Measurements from ENCODE around the gene PCNX2. TPM values are rescaled to one million over a fixed set of nuclear protein-coding genes. Genes with fewer than 3 reads are reported as not detected.

The PCNX2 gene
- total and polyA plus RNA-seq, 2 of the 13 experiments (the other 11 are each of a cell fraction or from before 2014, with no cell fraction given), result 0.11 to 0.42 TPM

DNA sequence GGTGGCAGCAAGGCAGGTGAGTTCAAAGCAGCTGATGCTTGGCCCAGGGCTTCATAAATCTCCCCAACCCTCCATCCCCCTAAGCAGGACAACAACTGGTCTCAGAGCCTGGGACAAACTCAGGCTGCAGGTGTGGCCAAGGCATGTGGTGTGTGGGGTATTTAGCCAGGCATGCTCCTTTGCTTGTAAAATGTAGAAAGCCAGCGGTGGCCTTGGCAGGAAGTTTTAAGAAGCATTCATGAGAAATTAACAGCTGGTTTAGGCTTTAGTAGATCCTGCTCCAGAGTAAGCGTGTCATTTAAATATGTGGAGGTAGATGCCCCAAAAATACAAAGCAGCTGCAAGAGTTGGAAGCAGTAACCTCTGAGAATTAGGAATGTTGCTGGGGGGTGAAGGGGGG, 300.3 kb downstream of the PCNX2 start (continued):
- TF ChIP-seq ZBTB39 (CRISPR knock-in tag; IDR thresholded peaks at IDR 0.05), result no peak

DNA sequence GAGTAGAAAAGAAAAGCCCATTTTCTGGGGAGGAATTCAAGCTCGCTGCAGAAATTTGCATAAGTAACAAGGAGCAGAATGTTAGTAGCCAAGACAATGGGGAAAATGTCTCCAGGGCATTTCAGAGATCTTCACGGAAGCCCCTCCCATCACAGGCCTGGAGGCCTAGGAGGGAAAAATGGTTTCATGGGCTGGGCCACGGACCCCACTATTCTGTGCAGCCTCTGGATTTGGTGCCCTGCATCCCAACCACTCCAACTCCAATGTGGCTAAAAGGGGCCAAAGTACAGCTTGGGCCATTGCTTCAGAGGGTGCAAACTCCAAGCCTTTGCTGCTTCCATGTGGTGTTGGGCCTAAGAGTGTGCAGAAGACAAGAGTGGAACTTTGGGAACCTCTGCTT, 302.0 kb downstream of the PCNX2 start:
- Histone ChIP-seq H3K4me3 (replicated peaks in 1 of 3; ENCODE audit: insufficient read depth in 1 of 3, low read depth in 2 of 3, low read length in 3 of 3) (no peak overlapping the region), H4K20me1 (ENCODE audit: insufficient read depth, low read length) (no peaks in the 10 kb centered on the region), H3K27ac (ENCODE audit: extremely low read length, insufficient read depth, low read length) (no peak overlapping the region), H3K9me3 (ENCODE audit: low read length) (peaks cover 17% of the 10 kb centered on the region), H3K79me2 (ENCODE audit: insufficient read depth, low read length) (no peaks in the 10 kb centered on the region), H3K36me3 (replicated peaks in 1 of 2; ENCODE audit: control insufficient read depth in 1 of 2, insufficient read depth in 2 of 2, low read length in 2 of 2) (no peaks in the 10 kb centered on the region), H2AFZ (ENCODE audit: low read length) (no peak overlapping the region), H3K9ac (ENCODE audit: insufficient read depth, low read depth, low read length) (no peak overlapping the region), H3K4me1 (ENCODE audit: insufficient read depth, low read length) (no peaks in the 10 kb centered on the region), H3K4me2 (ENCODE audit: low read depth, low read length) (no peak overlapping the region), H3K27me3 (ENCODE audit: control insufficient read depth in 1 of 2, insufficient read depth in 2 of 2, low read length in 2 of 2) (no peaks in the 10 kb centered on the region)
- FAIRE-seq (no peak), DNase-seq (ENCODE audit: low spot score) (no peak), ATAC-seq (no peak)
- ChIA-PET POLR2A (no interaction called here), CTCF (ENCODE audit: low intra/inter-chr PET ratio, low total read pairs) (no interaction called here)
- intact Hi-C loops (cut with micrococcal nuclease; ENCODE audit: unreplicated experiment), result no loop called here
- TF ChIP-seq ZNF138 (CRISPR knock-in tag; IDR thresholded peaks at IDR 0.05; ENCODE audit: low read depth) (no peak), CHD4 (IDR thresholded peaks at IDR 0.05; ENCODE audit: borderline replicate concordance, low read length) (no peak), RBM22 (optimal IDR thresholded peaks at IDR 0.05; ENCODE audit: low read length) (no peak), ZNF292 (CRISPR knock-in tag; IDR thresholded peaks at IDR 0.05; ENCODE audit: borderline replicate concordance, low read depth) (no peak), TFAP4 (IDR thresholded peaks at IDR 0.05; ENCODE audit: borderline replicate concordance, low read depth) (no peak), ZSCAN12 (CRISPR knock-in tag; IDR thresholded peaks at IDR 0.05) (no peak), ONECUT2 (CRISPR knock-in tag; IDR thresholded peaks at IDR 0.05) (no peak), FOSL1 (CRISPR knock-in tag; IDR thresholded peaks at IDR 0.05; ENCODE audit: borderline replicate concordance) (no peak), ZGPAT (CRISPR knock-in tag; IDR thresholded peaks at IDR 0.05) (no peak)
- TF ChIP-seq, protein P1, sequence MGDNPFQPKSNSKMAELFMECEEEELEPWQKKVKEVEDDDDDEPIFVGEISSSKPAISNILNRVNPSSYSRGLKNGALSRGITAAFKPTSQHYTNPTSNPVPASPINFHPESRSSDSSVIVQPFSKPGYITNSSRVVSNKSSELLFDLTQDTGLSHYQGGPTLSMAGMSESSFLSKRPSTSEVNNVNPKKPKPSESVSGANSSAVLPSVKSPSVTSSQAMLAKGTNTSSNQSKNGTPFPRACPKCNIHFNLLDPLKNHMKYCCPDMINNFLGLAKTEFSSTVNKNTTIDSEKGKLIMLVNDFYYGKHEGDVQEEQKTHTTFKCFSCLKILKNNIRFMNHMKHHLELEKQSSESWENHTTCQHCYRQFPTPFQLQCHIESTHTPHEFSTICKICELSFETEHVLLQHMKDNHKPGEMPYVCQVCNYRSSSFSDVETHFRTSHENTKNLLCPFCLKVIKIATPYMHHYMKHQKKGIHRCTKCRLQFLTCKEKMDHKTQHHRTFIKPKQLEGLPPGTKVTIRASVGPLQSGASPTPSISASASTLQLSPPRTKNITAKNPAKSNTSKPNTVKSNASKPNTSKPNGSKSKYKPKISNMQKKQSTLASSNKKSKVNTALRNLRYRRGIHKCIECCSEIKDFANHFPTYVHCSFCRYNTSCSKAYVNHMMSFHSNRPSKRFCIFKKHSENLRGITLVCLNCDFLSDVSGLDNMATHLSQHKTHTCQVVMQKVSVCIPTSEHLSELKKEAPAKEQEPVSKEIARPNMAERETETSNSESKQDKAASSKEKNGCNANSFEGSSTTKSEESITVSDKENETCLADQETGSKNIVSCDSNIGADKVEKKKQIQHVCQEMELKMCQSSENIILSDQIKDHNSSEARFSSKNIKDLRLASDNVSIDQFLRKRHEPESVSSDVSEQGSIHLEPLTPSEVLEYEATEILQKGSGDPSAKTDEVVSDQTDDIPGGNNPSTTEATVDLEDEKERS (CRISPR knock-in tag; IDR thresholded peaks at IDR 0.05), result no peak
- 18% methylated on average over 2 of the region's 3 CpGs for WGBS (ENCODE audit: low lambda C conversion rate)
- in situ Hi-C loops (cut with HindIII; ENCODE audit: extremely low pct_ligation_motif_present, low pct_unique_long_range_greater_than_20kb), result no loop called here
- no TSS peak for BruUV-seq (replicated peaks)
